Erythroblast (primary cell): ENCODE measurements around the gene PTPRT.

Experiments
- GATA1 ChIP-seq: IDR thresholded peaks from 2 replicates; pipeline ENCODE4 v1.6.1; 2011; ENCODE audit warnings: low read depth, mild to moderate bottlenecking, control low read depth, low read length, moderate library complexity
- POLR2A ChIP-seq: IDR thresholded peaks from 2 replicates; pipeline ENCODE4 v1.6.1; 2011; ENCODE audit warnings: mild to moderate bottlenecking, low read length

- TF ChIP-seq GATA1 (no peak), POLR2A (no peak)
Observed at GRCh38 chr20:42524058-42524457, 665.6 kb downstream of the PTPRT start.
